Mammary epithelial cell (primary cell): Measurements from ENCODE around the gene PPP2R2B.

ENCODE experiments used
- CTCF ChIP-seq, 2 donors: IDR thresholded peaks in 1 of 2; conservative IDR thresholded peaks in 1 of 2; 2 replicates each; pipeline ENCODE4 v1.5.1; 2011 to 2012; ENCODE audit warnings: inconsistent platforms in 2 of 2, low read length in 2 of 2, mild to moderate bottlenecking in 2 of 2, control low read depth in 1 of 2, low read depth in 1 of 2; ENCODE audit not compliant: insufficient read depth in 1 of 2; ENCODE audit errors: extremely low read depth in 1 of 2
- EZH2 ChIP-seq: IDR thresholded peaks from 2 replicates; pipeline ENCODE4 v1.6.1; 2012; ENCODE audit warnings: low read length, inconsistent platforms, borderline replicate concordance

GRCh38 chr5:146877783-146878475, 628 bp downstream of the PPP2R2B start:
- no peak for TF ChIP-seq CTCF (conservative IDR thresholded peaks at IDR 0.05 in 1 of 2, IDR thresholded peaks at IDR 0.05 in 1 of 2; ENCODE audit: extremely low read depth in 1 of 2, insufficient read depth in 1 of 2, low read depth in 1 of 2, low read length in 2 of 2)
- TF ChIP-seq EZH2 = no peak
